ENCODE results near the gene UBR4.

Gene UBR4

GRCh38 chr1:19091196-19091953 lies 118.7 kb downstream of the UBR4 start:
- Histone ChIP-seq H3K4me3 (ENCODE audit: low read length) (no peak overlapping the region), H2AFZ (ENCODE audit: low read depth, low read length) (no peak overlapping the region), H3K9me3 (ENCODE audit: insufficient read depth, low read length) (no peaks in the 10 kb centered on the region), H3K27ac (ENCODE audit: low read length) (no peak overlapping the region), H3K4me1 (ENCODE audit: low read length) (peaks cover 36% of the 10 kb centered on the region), H3K36me3 (replicated peaks; ENCODE audit: low read depth, low read length) (peaks cover 78% of the 10 kb centered on the region), H3K4me2 (ENCODE audit: low read length) (no peak overlapping the region), H3K9ac (ENCODE audit: low read length) (no peak overlapping the region), H4K20me1 (ENCODE audit: insufficient read depth, low read length) (peaks cover 21% of the 10 kb centered on the region), H3K27me3 (ENCODE audit: low read depth, low read length) (no peaks in the 10 kb centered on the region), H3K79me2 (ENCODE audit: low read length) (no peaks in the 10 kb centered on the region)
- no peak for TF ChIP-seq CTCF (IDR thresholded peaks at IDR 0.05; ENCODE audit: low read depth, low read length)
- no peak for TF ChIP-seq EZH2phosphoT487 (IDR thresholded peaks at IDR 0.05; ENCODE audit: low read depth)

GRCh38 chr1:19089524-19089923 lies 120.5 kb downstream of the UBR4 start:
- peaks cover 80% of the 10 kb centered on the region for H3K36me3 ChIP-seq (replicated peaks; ENCODE audit: low read depth, low read length)
- peaks cover 21% of the 10 kb centered on the region for H4K20me1 ChIP-seq (ENCODE audit: insufficient read depth, low read length)
- no peak overlapping the region for H3K27ac ChIP-seq (ENCODE audit: low read length)
- no peaks in the 10 kb centered on the region for H3K27me3 ChIP-seq (ENCODE audit: low read depth, low read length)
- TF ChIP-seq EZH2phosphoT487 (IDR thresholded peaks at IDR 0.05; ENCODE audit: low read depth) (no peak), CTCF (IDR thresholded peaks at IDR 0.05; ENCODE audit: low read depth, low read length) (no peak)
- H2AFZ ChIP-seq (ENCODE audit: low read depth, low read length) = no peak overlapping the region
- H3K9ac ChIP-seq (ENCODE audit: low read length) = no peak overlapping the region
- no peaks in the 10 kb centered on the region for H3K79me2 ChIP-seq (ENCODE audit: low read length)
- H3K4me2 ChIP-seq (ENCODE audit: low read length) = peak overlapping the region; percentile 40
- no peaks in the 10 kb centered on the region for H3K9me3 ChIP-seq (ENCODE audit: insufficient read depth, low read length)
- H3K4me1 ChIP-seq (ENCODE audit: low read length) = peaks cover 36% of the 10 kb centered on the region
- H3K4me3 ChIP-seq (ENCODE audit: low read length) = no peak overlapping the region

GRCh38 chr1:19088717-19089442 lies 121.2 kb downstream of the UBR4 start:
- H4K20me1 ChIP-seq (ENCODE audit: insufficient read depth, low read length) = peaks cover 21% of the 10 kb centered on the region
- no peak for TF ChIP-seq EZH2phosphoT487 (IDR thresholded peaks at IDR 0.05; ENCODE audit: low read depth)
- TF ChIP-seq CTCF (IDR thresholded peaks at IDR 0.05; ENCODE audit: low read depth, low read length) = no peak
- H3K36me3 ChIP-seq (replicated peaks; ENCODE audit: low read depth, low read length) = peaks cover 80% of the 10 kb centered on the region
- no peak overlapping the region for H2AFZ ChIP-seq (ENCODE audit: low read depth, low read length)
- H3K4me3 ChIP-seq (ENCODE audit: low read length) = no peak overlapping the region
- H3K9ac ChIP-seq (ENCODE audit: low read length) = no peak overlapping the region
- H3K27me3 ChIP-seq (ENCODE audit: low read depth, low read length) = no peaks in the 10 kb centered on the region
- H3K4me2 ChIP-seq (ENCODE audit: low read length) = peak overlapping the region; percentile 40
- no peaks in the 10 kb centered on the region for H3K79me2 ChIP-seq (ENCODE audit: low read length)
- peaks cover 36% of the 10 kb centered on the region for H3K4me1 ChIP-seq (ENCODE audit: low read length)
- no peaks in the 10 kb centered on the region for H3K9me3 ChIP-seq (ENCODE audit: insufficient read depth, low read length)
- peak overlapping the region; percentile 38; the same call in 1 of the 2 replicates for H3K27ac ChIP-seq (ENCODE audit: low read length)

Measured in OCI-LY3 (cell line).